Measurements from ENCODE around the gene CARD19. TPM values are rescaled to one million over a fixed set of nuclear protein-coding genes. Genes with fewer than 3 reads are reported as not detected.

Gene CARD19
- total and polyA plus RNA-seq, 9 donors: 5.0 to 67.6 (median 44.7) TPM

DNA sequence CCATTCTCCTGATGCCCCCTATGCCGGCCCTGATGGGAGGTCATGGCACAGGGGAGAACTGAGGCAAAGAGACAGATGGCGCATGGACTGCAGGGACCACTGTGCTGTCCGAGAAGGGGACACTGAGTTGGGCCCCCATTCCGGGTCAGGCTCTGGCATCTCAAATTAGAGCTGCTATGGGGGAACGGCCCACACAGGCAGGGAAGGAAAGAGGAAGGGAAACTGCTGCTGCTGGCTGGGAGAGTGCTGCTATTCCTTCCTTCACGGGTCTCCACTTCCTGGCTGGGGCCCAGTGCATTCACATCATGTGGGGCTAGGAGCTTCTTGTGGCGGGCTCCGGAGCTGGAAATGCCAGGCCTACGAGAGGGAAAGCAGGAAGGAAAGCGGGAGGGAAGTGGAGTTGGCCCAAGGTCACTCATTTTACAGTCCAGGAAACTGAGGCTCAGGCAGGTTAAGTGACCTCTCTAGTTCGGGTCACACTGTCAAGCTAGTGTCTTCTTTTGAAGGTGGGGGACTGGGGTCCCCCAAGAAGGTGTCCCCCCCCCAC is 1.3 kb upstream of the CARD19 start:
- Histone ChIP-seq H3K4me3 (peak overlapping the region; percentile 46), H3K27ac (peak overlapping the region; percentile 91 to 96), H3K9me3 (no peaks in the 10 kb centered on the region), H3K27me3 (no peaks in the 10 kb centered on the region), H3K36me3 (no peaks in the 10 kb centered on the region), H3K4me1 (ENCODE audit: insufficient read depth) (peaks cover 20% of the 10 kb centered on the region)
- TF ChIP-seq, protein P1, sequence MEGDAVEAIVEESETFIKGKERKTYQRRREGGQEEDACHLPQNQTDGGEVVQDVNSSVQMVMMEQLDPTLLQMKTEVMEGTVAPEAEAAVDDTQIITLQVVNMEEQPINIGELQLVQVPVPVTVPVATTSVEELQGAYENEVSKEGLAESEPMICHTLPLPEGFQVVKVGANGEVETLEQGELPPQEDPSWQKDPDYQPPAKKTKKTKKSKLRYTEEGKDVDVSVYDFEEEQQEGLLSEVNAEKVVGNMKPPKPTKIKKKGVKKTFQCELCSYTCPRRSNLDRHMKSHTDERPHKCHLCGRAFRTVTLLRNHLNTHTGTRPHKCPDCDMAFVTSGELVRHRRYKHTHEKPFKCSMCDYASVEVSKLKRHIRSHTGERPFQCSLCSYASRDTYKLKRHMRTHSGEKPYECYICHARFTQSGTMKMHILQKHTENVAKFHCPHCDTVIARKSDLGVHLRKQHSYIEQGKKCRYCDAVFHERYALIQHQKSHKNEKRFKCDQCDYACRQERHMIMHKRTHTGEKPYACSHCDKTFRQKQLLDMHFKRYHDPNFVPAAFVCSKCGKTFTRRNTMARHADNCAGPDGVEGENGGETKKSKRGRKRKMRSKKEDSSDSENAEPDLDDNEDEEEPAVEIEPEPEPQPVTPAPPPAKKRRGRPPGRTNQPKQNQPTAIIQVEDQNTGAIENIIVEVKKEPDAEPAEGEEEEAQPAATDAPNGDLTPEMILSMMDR (IDR thresholded peaks at IDR 0.05): no peak
- TF ChIP-seq POLR2A (IDR thresholded peaks at IDR 0.05): no peak
- TF ChIP-seq EP300 (IDR thresholded peaks at IDR 0.05): no peak
- WGBS, 3 donors: 39 to 50% (median 46%) methylated on average over 11 of the region's 11 CpGs
- intact Hi-C loops (cut with DNase I): loop anchor here in 3 of 4 donors (5.0 to 10.0 kb wide), 5 partner anchors 32 to 360 kb away; partner anchors contain the start of genes SUSD3 (in 2 of the 3), FAM120A (in 1 of the 3), FAM120AOS (in 1 of the 3) and NINJ1 (in 1 of the 3)
- peak; percentile 71 to 82 (median 75) for DNase-seq

DNA sequence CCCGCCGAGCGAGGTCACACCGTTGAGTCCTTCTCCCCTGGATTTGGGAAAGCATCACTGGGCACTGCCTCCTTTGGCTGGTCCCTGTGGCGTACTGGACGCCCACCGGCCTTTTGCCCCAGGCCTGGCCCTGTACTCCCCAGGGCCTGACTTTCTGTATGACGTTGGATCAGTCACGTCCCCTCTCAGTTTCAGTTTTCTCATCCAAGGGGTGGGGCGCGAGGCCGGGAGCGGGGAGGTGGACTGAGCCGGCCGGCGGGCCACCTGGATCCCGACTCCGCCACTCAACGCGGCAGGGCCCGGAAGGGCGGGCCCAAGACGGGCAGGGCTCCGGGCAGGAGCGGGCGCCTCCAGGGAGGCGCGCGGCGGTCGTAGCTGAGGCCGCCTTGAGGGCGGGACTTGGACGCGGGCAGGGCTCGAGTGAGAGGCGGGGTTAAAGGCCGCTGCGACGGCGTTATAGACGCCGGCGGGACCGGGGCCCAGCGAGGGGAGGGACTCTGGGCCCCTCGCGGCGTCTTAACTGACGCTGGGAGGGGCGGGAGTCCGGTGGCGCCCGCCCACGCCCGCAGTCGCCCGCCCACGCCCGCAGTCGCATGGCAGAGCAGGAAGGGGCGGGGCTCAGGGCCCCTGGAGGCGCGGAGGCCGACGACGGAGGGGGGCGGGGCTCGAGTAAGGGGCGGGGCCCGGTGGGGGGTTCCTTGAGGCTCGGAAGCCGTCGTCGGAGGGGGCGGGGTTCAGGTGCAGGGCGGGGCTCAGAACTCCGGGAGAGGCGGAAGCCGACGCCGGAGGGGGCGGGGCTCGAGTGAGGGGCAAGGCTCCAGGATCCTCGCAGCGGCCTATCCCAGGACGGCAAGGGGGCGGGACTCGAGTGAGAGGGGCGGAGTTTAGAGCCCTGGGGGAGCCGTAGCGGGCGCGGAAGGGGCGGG is 549 bp upstream of the CARD19 start:
- TF ChIP-seq, protein P1 (IDR thresholded peaks at IDR 0.05): no peak
- TF ChIP-seq POLR2A (IDR thresholded peaks at IDR 0.05): peak; percentile 90
- Histone ChIP-seq H3K27ac (peak overlapping the region; percentile 91 to 96), H3K36me3 (no peaks in the 10 kb centered on the region), H3K9me3 (no peaks in the 10 kb centered on the region), H3K4me3 (peak overlapping the region; percentile 46), H3K27me3 (no peaks in the 10 kb centered on the region), H3K4me1 (ENCODE audit: insufficient read depth) (peaks cover 23% of the 10 kb centered on the region)
- intact Hi-C loops (cut with DNase I): loop anchor here in 3 of 4 donors (5.0 to 10.0 kb wide), 5 partner anchors 33 to 359 kb away; partner anchors contain the start of genes FAM120A (in 1 of the 3), FAM120AOS (in 1 of the 3), NINJ1 (in 1 of the 3) and SUSD3 (in 1 of the 3)
- WGBS, 3 donors: 3 to 7% (median 7%) methylated on average over 46 to 89 of the region's 95 CpGs
- peak; percentile 100 for DNase-seq

DNA sequence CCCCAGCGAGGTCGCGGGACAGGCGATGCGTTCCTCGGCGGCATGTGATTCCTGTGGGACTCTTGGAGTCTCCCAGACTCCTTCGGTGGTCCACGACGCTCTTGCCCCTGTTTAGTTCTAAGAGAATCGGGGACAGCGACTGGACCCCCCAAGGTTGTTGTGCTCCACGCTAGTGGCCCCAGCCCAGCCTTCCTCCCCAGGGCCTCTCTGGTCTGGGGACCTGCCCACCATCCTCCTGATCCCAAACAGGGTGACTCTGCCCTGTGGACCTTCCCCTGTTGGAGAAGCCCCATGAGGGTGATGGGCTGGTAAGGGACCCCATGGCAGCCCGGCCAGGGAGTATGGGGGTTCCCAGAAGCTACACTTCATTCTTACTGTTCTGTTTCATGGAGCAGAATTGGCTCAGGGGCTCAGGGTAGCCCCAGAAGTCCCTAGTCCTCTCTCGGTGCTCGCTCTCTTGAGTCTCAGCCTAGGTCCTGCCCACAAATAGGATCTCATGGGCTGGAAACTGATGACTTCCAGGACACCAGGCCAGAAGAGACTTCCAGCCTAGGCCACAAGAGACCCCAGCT is 880 bp downstream of the CARD19 start:
- peak in 1 of 5 donors; percentile 63 for DNase-seq
- Histone ChIP-seq H3K27me3 (no peaks in the 10 kb centered on the region), H3K4me1 (ENCODE audit: insufficient read depth) (peaks cover 23% of the 10 kb centered on the region), H3K4me3 (peak overlapping the region; percentile 86), H3K9me3 (no peaks in the 10 kb centered on the region), H3K27ac (peak overlapping the region; percentile 79 to 94), H3K36me3 (no peaks in the 10 kb centered on the region)
- intact Hi-C loops (cut with DNase I): loop anchor here in 3 of 4 donors (5.0 to 10.0 kb wide), 5 partner anchors 35 to 358 kb away; partner anchors contain the start of genes FAM120A (in 1 of the 3), FAM120AOS (in 1 of the 3), NINJ1 (in 1 of the 3) and SUSD3 (in 1 of the 3)
- no peak for TF ChIP-seq POLR2A (IDR thresholded peaks at IDR 0.05)
- TF ChIP-seq, protein P1 (IDR thresholded peaks at IDR 0.05): no peak
- no peak for TF ChIP-seq EP300 (IDR thresholded peaks at IDR 0.05)
- WGBS, 3 donors: 9 to 13% (median 9%) methylated on average over 16 of the region's 16 CpGs

Data from ovary (tissue), 9 donors.